Amniotic epithelial cell (primary cell): Measurements from ENCODE around the gene LARP4.
A peak's percentile ranks its signal among the peaks of the same experiment; 100 is the strongest.
"Not testable (repeated sequence)": the region's sequence is repeated elsewhere in the genome, so short reads cannot be mapped to it uniquely, and the experiment has no call there.

Source experiments
- DNase-seq: peaks from one replicate; pipeline ENCODE4 v3.0.0-alpha.2; 2010; ENCODE audit warnings: low read depth

LARP4 gene

DNA sequence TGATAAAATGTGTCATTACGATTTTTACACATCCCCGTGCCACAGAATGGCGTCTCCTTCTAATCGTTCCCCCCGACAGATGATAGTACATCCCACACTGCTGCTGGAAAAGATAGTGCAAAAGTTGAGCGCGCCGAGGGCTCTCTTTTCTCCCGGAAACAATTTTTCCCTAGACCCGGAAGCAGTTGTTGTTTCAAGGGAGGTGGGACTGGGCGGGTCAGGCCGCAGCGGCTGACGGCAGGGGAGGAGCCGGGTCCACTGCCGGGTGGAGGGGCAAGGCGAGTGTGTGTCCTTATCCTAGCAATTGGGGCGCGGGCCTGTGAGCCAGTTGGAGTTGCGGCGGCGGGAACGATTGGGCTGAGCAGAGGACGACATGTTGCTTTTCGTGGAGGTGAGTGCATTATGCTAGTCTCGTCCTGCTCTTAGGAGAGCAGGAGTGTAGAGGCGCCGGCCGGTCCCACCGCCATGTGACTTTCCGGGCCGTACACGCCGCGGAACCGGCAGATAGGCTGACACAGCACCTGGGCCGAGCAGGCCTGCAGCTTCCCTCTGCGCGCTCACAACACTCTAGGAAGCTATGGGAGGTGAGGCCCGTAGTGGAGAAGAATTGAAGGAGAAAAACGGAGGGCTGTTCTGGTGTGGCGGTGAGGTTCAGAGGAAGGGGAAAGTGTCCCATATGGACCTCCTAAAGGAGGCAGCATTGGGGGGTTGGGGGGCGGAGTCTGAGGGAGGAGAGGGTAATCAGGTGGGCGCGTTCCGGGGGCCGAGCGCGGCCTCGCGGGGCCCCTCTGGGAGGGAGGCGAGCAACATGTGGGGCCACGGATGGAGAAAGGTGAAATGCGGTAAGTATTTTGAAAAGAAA is at the start of gene LARP4:
Gene LARP4, plus strand, starts transcription at position 248 of the 862 bp plus-strand sequence. Its CDS starts 126 bp downstream, at position 374.
- peak; percentile 94 for DNase-seq

DNA sequence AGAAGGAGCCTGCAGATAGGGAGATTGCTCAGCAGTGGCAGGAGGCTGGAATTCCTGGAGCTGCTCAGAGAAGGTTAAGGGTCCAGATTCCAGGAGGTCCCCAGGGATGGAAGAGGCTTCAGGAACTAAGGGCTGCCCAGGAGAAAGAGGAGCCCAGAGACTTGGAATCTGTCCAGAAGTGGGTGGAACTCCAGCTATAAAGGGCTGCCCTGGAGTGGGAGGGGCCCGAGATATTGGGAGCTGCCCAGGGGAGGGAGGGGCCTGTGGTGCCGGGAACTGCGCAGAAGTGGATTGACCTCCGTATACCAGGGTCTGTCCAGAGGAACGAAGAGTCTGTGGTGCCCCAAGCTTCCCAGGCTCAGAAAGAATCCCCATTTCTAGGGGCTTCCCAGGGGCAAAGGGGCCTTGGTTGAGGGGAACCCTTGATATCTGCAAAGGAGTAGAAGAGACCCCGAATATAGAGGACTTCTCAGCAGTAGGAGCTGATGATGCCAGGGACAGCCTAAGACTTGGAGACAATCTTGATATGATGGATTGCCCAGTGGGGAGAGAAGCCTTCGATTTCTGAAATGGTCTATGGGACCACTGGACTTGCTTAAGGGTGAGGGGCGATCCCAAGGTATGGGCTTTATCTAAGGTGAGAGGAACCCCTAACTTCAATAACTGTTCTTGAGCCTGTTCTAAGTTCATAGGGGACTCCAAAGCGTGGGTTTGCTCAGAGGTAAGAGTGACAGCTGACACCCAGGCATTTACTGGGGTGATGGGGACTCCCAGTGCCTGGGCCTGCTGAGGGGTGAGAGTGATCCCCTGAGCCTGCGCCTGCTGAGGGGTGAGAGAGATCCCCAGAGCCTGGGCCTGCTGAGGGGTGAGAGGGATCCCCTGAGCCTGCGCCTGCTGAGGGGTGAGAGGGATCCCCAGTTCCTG is 49.3 kb upstream of the LARP4 start:
- no peak for DNase-seq

DNA sequence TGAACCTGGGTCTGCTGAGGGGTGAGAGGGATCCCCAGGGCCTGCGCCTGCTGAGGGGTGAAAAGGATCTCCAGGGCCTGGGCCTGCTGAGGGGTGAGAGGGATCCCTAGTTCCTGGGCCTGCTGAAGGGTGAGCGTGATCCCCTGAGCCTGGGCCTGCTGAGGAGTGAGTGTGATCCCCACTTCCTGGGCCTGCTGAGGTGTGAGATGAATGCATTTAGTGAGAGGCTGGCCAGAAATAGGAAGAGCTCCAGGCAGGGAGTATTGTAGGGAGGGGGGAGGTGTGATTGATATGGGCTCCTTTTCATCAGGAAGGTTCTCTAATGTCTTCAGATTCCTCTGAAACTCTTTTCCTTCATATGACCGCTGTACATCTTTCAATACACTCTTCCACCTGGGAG is 47.3 kb upstream of the LARP4 start:
- no peak for DNase-seq

GRCh38 chr12:50353869-50354593 is 46.7 kb upstream of the LARP4 start:
- peak; percentile 23 for DNase-seq

DNA sequence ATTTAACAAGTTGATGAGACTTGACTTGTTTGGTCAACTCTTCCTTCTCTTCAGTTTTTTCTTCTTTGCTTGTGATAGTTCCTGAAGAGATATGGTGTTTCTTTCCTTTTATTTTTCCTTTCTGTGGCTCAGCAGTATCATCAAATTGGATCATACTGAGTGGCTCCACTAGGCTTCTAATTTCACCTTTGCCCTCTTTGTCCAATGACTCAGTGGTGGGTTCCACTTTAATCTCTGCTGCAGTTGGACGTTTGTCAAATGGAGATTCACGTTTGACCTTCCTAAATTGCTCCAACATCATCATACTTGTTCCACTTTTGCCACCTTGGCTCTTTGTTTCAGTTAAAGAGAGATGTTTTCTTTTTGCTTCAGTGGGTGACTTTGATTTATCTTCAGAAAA is 45.8 kb upstream of the LARP4 start:
- DNase-seq: no peak

- no peak for DNase-seq
Measured at GRCh38 chr12:50355365-50355764, 45.3 kb upstream of the LARP4 start.

GRCh38 chr12:50362671-50363070 is 38.0 kb upstream of the LARP4 start:
- no peak for DNase-seq

GRCh38 chr12:50363141-50363540 is 37.5 kb upstream of the LARP4 start:
- no peak for DNase-seq

GRCh38 chr12:50365709-50366406 is 34.8 kb upstream of the LARP4 start:
- no peak for DNase-seq

DNA sequence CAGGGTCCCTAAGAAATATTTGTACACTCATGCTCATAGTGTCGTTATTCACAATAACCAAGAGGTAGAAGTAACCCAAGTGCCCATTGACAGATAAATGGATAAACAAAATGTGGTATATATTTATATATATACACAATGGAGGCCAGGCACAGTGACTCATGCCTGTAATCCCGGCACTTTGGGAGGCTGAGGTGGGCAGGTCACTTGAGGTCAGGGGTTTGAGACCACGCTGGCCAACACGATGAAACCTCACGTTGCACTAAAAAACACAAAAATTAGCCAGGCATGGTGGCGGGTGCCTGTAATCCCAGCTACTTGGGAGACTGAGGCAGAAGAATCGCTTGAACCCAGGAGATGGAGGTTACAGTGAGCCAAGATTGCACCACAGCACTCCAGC is 30.0 kb upstream of the LARP4 start:
- DNase-seq: not testable (repeated sequence)

DNA sequence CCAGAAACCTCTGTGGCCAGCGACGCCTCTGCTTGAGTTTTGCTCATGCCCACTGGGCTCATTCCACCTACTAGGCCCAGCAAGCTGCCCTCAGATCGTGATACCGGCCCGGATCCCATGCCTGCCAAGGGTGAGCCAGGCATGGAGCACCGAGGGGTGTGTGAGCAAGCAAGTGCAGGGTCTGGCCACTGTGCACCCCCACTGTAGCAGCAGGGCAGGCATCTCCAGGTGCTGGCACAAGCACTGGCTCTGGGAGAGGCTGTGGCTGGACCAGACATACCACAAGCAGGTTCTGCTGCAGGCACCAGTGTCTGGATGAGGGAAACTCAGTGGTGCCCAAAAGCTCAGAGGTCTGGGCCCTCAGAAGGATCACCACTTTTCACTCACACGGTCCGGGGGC is 24.9 kb upstream of the LARP4 start:
- no peak for DNase-seq

DNA sequence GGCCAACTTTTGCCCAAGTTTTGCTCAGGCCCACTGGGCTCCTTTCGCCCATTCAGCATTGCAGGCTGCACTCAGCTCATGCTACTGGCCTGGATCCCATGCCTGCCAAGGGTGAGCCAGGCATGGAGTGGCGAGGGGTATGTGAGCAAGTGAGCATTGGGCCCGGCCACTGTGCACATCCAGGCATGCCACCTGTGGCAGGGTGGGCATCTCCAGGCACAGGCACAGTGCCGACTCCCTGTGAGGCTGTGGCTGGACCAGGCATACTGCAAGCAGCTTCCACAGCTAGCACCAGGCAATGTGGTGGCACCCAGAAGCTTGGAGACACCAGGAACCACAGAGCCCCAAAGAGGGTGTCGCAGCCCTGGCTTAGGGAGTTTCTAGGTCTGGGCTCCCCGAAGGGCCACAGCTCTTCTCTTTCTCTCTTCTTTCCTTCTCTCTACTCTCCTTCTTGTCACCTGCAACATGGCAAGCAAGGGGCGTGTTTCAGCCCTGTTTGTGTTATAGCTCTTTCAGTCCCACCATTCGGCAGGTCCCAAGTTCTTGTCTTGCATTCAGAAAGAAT is 19.8 kb upstream of the LARP4 start:
- no peak for DNase-seq

DNA sequence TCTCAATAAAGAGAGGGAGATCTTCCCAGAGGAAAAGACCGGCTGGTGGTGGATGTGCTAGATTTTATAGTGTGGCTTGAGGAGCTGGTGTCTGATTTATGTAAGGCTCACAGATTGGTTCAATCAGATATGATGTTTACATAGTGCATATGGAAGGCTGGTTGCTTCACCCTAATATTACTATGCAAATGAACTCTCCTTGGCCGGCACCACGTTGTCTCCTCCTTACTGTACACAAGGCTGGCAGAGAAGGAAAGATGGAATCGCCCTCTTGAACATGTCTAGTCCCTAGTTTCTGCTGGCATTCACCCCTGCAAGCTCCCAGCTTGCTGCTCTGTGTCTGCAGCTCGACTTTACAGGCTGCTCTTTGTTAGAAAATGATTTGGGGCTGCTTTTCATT is 13.2 kb upstream of the LARP4 start:
- DNase-seq: peak; percentile 52

DNA sequence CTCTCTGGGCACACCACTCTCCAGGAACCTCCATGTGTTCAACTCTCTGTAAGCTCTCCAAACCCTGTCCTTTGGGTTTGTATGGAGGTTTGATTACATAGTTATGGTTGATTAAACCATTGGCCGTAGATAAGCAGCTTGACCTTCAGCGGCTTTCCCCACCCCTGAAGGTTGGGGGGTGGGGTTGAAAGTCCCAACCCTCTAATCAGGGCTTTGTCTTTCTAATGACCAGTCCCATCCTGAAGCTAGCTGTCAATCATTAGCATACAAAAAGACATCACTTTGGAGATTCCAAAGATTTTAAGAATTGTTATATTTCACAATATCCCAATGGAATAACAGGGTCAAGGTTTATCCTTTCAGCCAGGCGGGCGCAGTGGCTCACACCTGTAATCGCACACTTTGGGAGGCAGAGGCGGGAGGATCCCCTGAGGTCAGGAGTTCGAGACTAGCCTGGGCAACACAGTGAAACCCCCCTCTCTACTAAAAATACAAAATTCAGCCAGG is 12.7 kb upstream of the LARP4 start:
- peak; percentile 12 for DNase-seq

- not testable (repeated sequence) for DNase-seq
Measured at GRCh38 chr12:50388793-50389192, 11.9 kb upstream of the LARP4 start.

DNA sequence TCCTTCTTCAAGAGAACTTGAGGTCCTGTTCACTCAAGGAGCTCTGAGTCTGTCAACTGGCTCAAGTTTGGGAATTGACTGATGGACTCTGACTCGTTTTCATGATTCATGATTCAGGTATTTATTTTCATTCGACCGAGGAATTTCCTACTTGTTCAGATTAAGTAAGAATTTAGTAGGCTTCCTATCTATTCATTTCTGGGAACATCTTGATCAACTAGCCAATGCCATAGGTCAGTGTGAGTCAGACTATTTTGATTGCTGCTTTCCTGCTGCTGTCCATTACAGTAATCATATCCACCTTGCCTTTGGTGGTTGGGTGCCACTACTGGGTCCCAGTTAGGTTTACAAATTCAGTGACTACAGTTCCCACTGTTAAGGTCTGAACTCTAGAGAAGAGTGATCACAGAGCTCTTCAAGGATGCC is 10.4 kb upstream of the LARP4 start:
- peak; percentile 89 for DNase-seq

DNA sequence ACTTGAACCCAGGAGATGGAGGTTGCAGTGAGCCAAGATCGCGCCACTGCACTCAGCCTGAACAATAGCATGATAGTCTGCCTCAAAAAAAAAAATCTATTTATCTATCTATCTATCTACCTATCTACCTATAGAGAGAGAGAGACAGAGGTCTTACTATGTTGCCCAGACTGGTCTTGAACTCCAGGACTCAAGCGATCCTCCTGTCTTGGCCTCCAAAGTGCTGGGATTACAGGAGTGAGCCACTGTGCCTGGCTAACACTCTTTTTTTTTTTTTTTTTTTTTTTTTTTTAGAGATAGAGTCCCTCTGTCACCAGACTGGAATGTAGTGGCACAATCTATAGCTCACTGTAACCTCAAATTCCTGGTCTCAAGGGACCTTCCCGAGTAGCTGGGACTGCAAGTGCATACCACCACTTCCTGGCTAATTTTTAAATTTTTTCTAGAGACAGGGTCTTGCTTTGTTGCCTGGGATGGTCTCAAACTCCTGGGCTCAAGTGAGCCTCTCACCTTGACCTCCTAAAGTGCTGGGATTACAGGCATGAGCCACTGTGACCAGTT is 6.1 kb upstream of the LARP4 start:
- DNase-seq: no peak

GRCh38 chr12:50397117-50397650 is 3.5 kb upstream of the LARP4 start:
- peak; percentile 45 for DNase-seq

GRCh38 chr12:50398931-50399330 is 1.8 kb upstream of the LARP4 start:
- no peak for DNase-seq

DNA sequence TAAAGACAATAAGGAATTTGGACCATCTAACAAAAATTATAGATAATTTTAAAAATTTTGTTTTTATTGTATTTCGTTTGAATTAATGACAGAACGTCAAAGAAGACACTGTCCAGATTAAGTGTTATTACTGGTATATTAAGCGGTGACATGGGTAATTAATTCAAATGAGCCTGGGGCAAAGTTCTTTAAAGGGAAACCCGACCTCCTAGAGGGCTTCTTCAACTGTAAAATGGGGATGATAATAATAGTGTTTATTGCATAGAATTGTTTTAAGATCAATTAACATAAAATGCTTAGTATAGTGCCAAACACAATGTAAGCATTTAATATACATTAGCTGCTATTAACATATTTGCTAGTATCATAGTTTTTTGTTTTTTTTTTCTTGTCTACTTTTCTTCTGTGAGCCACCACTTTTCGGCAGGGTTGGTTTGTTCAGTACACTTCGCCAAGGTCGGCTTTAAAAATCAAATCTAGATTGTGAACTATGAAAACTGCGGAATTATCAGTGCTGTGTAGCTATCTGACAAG is 514 bp upstream of the LARP4 start:
- no peak for DNase-seq
